ENCODE results near the gene OR2T34. TPM values are rescaled to one million over a fixed set of nuclear protein-coding genes. Genes with fewer than 3 reads are reported as not detected.

OR2T34 gene
- total RNA-seq, result not detected in 2 replicates

GRCh38 chr1:248574657-248575056 is at the start of gene OR2T34:
OR2T34 (minus strand) TSS chr1:248574757; CDS start chr1:248574757, 0 bp downstream.

GRCh38 chr1:248597589-248597988 is 23.0 kb upstream of the OR2T34 start, which contains the start of gene OR2T10:
OR2T10 (minus strand) TSS chr1:248597700; CDS start chr1:248593768, 3,932 bp downstream.

DNA sequence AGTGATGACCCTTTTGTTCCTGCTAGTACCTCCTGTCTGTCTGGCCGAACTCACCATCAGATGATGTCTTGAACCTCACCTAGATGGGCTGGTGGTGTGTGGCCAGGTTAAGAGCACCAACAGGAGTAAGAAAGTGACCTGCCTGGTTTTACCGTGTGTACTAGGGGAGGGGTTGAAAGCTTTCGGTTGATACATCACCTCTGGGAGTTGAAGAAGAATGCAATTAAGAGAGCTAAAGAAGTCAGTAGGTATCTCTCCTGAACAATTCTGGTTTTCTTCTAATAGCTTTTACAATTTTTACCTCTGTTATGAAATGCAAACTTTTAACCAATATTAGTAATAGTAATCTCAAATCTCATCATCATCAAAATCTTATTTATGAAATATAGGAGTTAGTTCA is 11.9 kb downstream of the OR2T34 start, which contains the start of gene OR2T29:
Gene OR2T29 (minus strand): TSS at position 101 of the 400 bp plus-strand sequence. CDS start 3,281 bp downstream, outside the sequence.

Small RNA genes within 50 kb of the gene (small RNA-seq; reads per million reads assigned to genes)
- not detected for gene RF00019 (ENCODE audit: low replicate concordance)

Other genes with a start within 250 kb of the OR2T34 start
- not detected in 2 replicates for gene OR14C36, start 226.0 kb downstream of the OR2T34 start, total RNA-seq
- gene OR2T4, start 213.1 kb downstream of the OR2T34 start, total RNA-seq, result not detected in 2 replicates
- not detected in 2 replicates for gene OR2T6, start 199.0 kb downstream of the OR2T34 start, total RNA-seq
- gene OR2T1, start 171.7 kb downstream of the OR2T34 start, total RNA-seq, result not detected in 2 replicates
- gene OR2T2, start 129.1 kb downstream of the OR2T34 start, total RNA-seq, result not detected in 2 replicates
- not detected in 2 replicates for gene OR2T3, start 101.4 kb downstream of the OR2T34 start, total RNA-seq
- not detected in 2 replicates for gene OR2T5, start 86.2 kb downstream of the OR2T34 start, total RNA-seq
- under 0.01 TPM in 1 of 2 replicates, not detected in the other for gene OR2G6, start 66.7 kb downstream of the OR2T34 start, total RNA-seq
- gene OR2T29, start 12.0 kb downstream of the OR2T34 start, total RNA-seq, result not detected in 2 replicates
- under 0.01 TPM in 1 of 2 replicates, not detected in the other for gene OR2T10, start 22.9 kb upstream of the OR2T34 start, total RNA-seq
- not detected in 2 replicates for gene OR2T11, start 60.3 kb upstream of the OR2T34 start, total RNA-seq
- not detected in 2 replicates for gene OR2T35, start 70.5 kb upstream of the OR2T34 start, total RNA-seq
- not detected in 2 replicates for gene OR2T27, start 80.8 kb upstream of the OR2T34 start, total RNA-seq
- gene OR14I1, start 128.0 kb upstream of the OR2T34 start, total RNA-seq, result not detected in 2 replicates
- 0.14 TPM in 1 of 2 replicates, not detected in the other for gene LYPD8, start 181.0 kb upstream of the OR2T34 start, total RNA-seq